HTERT RPE-1 (cell line): ENCODE measurements around the gene NCR2.

Source experiments
- in situ Hi-C: fragments of 300-500 bp; cut with MboI; formaldehyde crosslinking; loops from 4 replicates; pipeline ENCODE4 v1.14.3; 2020; ENCODE audit warnings: low sequenced_read_pairs

NCR2 gene

GRCh38 chr6:41327177-41327576 lies 8.2 kb upstream of the NCR2 start:
- in situ Hi-C loops = no loop called here

- in situ Hi-C loops = no loop called here
Measured at GRCh38 chr6:41331401-41332150, 3.8 kb upstream of the NCR2 start.

GRCh38 chr6:41332241-41332640 lies 3.2 kb upstream of the NCR2 start:
- in situ Hi-C loops = no loop called here

- in situ Hi-C loops = no loop called here
Measured at GRCh38 chr6:41332842-41333736, 2.3 kb upstream of the NCR2 start.

- in situ Hi-C loops = no loop called here
Measured at GRCh38 chr6:41334482-41335040, 847 bp upstream of the NCR2 start.

- in situ Hi-C loops = no loop called here
Measured at GRCh38 chr6:41335943-41336342, 535 bp downstream of the NCR2 start.

GRCh38 chr6:41336824-41337223 lies 1.4 kb downstream of the NCR2 start:
- in situ Hi-C loops = no loop called here

- in situ Hi-C loops = no loop called here
Measured at GRCh38 chr6:41337709-41338108, 2.3 kb downstream of the NCR2 start.

GRCh38 chr6:41338659-41339058 lies 3.3 kb downstream of the NCR2 start:
- in situ Hi-C loops = no loop called here

GRCh38 chr6:41341580-41341979 lies 6.2 kb downstream of the NCR2 start:
- in situ Hi-C loops = no loop called here

- in situ Hi-C loops = no loop called here
Measured at GRCh38 chr6:41342241-41342640, 6.8 kb downstream of the NCR2 start.

- in situ Hi-C loops = no loop called here
Measured at GRCh38 chr6:41343641-41344187, 8.3 kb downstream of the NCR2 start.

- in situ Hi-C loops = no loop called here
Measured at GRCh38 chr6:41344876-41345275, 9.5 kb downstream of the NCR2 start.

GRCh38 chr6:41345901-41346300 lies 10.5 kb downstream of the NCR2 start:
- in situ Hi-C loops = no loop called here

GRCh38 chr6:41346441-41346840 lies 11.0 kb downstream of the NCR2 start:
- in situ Hi-C loops = no loop called here

GRCh38 chr6:41347378-41348050 lies 12.1 kb downstream of the NCR2 start:
- in situ Hi-C loops = no loop called here

GRCh38 chr6:41348934-41349333 lies 13.5 kb downstream of the NCR2 start:
- in situ Hi-C loops = no loop called here

GRCh38 chr6:41352396-41352795 lies 17.0 kb downstream of the NCR2 start:
- in situ Hi-C loops = no loop called here

- in situ Hi-C loops = no loop called here
Measured at GRCh38 chr6:41352907-41353306, 17.5 kb downstream of the NCR2 start.

GRCh38 chr6:41353333-41353732 lies 17.9 kb downstream of the NCR2 start:
- in situ Hi-C loops = no loop called here

- in situ Hi-C loops = no loop called here
Measured at GRCh38 chr6:41355952-41356351, 20.5 kb downstream of the NCR2 start.
